ENCODE results near the gene CALCA.
"Not testable (repeated sequence)": the region's sequence is repeated elsewhere in the genome, so short reads cannot be mapped to it uniquely, and the experiment has no call there.

Gene CALCA

GRCh38 chr11:14971865-14972580, at the start of gene CALCA:
CALCA (minus strand) TSS chr11:14972351; CDS start chr11:14971192, 1,159 bp downstream.
- Histone ChIP-seq H3K27ac (ENCODE audit: low read depth, low read length) (no peak within 1 kb of the TSS), H3K4me1 (ENCODE audit: insufficient read depth, low read length) (peaks cover 29% of the 10 kb centered on the region), H3K36me3 (ENCODE audit: insufficient read depth, low read length) (no peaks in the 10 kb centered on the region), H3K9me3 (ENCODE audit: low read length) (no peaks in the 10 kb centered on the region), H3K9ac (ENCODE audit: low read length) (no peak within 1 kb of the TSS), H3K4me3 (ENCODE audit: low read depth in 1 of 2, low read length in 2 of 2) (no peak within 1 kb of the TSS), H3K27me3 (ENCODE audit: control insufficient read depth in 1 of 2, insufficient read depth in 2 of 2, low read length in 2 of 2) (peaks cover 52 to 66% of the 10 kb centered on the region in 2 donors)

DNA sequence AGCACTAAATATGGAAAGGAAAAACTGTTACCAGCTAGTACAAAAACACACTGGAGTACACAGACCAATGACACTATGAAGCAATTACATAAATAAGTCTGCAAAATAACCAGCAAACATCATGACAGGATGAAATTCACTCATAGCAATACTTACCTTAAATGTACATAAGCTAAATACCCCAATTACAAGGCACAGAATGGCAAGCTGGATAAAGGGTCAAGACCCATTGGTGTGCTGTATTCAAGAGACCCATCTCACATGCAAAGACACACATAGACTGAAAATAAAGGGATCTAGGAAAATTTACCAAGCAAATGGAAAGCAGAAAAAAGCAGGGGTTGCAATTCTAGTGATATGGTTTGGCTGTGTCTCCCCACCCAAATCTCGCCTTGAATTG, 44.0 kb upstream of the CALCA start:
- Histone ChIP-seq H3K4me3 (ENCODE audit: low read depth in 1 of 2, low read length in 2 of 2) (no peak overlapping the region), H3K36me3 (ENCODE audit: insufficient read depth, low read length) (no peaks in the 10 kb centered on the region), H3K9ac (ENCODE audit: low read length) (no peak overlapping the region), H3K27ac (ENCODE audit: low read depth, low read length) (no peak overlapping the region), H3K4me1 (ENCODE audit: insufficient read depth, low read length) (no peaks in the 10 kb centered on the region), H3K9me3 (ENCODE audit: low read length) (no peaks in the 10 kb centered on the region), H3K27me3 (ENCODE audit: control insufficient read depth in 1 of 2, insufficient read depth in 2 of 2, low read length in 2 of 2) (no peaks in the 10 kb centered on the region)

DNA sequence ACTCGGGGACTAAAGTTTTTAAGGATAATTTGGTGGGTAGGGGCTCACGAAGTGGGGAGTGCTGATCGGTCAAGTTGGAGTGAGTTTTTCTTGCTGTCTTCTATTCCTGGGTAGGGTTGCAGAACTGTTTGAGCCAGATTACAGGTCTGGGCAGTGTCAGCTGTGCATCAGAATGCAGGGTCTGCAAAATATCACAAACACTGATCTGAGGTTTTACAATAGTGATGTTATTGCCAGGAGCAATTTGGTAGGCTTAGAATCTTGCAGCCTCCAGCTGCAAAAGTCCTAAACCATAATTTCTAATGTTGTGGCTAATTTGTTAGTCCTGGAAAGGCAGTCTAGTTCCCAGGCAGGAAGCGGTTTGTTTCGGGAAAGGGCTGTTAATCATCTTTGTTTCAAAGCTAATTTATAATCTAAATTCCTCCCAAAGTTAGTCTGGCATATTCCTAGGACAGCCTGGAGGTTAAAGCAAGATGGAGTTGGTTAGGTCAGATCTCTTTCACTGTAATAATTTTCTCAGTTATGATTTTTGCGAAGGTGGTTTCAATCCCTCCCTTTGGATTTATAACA, 39.7 kb upstream of the CALCA start:
- H3K4me3 ChIP-seq (ENCODE audit: low read depth in 1 of 2, low read length in 2 of 2) = no peak overlapping the region
- no peak overlapping the region for H3K27ac ChIP-seq (ENCODE audit: low read depth, low read length)
- H3K9ac ChIP-seq (ENCODE audit: low read length) = no peak overlapping the region
- no peaks in the 10 kb centered on the region for H3K4me1 ChIP-seq (ENCODE audit: insufficient read depth, low read length)
- H3K9me3 ChIP-seq (ENCODE audit: low read length) = no peaks in the 10 kb centered on the region
- no peaks in the 10 kb centered on the region for H3K27me3 ChIP-seq (ENCODE audit: control insufficient read depth in 1 of 2, insufficient read depth in 2 of 2, low read length in 2 of 2)
- no peaks in the 10 kb centered on the region for H3K36me3 ChIP-seq (ENCODE audit: insufficient read depth, low read length)

GRCh38 chr11:15010865-15011264, 38.7 kb upstream of the CALCA start:
- Histone ChIP-seq H3K27ac (ENCODE audit: low read depth, low read length) (no peak overlapping the region), H3K4me1 (ENCODE audit: insufficient read depth, low read length) (no peaks in the 10 kb centered on the region), H3K4me3 (ENCODE audit: low read depth in 1 of 2, low read length in 2 of 2) (no peak overlapping the region)

DNA sequence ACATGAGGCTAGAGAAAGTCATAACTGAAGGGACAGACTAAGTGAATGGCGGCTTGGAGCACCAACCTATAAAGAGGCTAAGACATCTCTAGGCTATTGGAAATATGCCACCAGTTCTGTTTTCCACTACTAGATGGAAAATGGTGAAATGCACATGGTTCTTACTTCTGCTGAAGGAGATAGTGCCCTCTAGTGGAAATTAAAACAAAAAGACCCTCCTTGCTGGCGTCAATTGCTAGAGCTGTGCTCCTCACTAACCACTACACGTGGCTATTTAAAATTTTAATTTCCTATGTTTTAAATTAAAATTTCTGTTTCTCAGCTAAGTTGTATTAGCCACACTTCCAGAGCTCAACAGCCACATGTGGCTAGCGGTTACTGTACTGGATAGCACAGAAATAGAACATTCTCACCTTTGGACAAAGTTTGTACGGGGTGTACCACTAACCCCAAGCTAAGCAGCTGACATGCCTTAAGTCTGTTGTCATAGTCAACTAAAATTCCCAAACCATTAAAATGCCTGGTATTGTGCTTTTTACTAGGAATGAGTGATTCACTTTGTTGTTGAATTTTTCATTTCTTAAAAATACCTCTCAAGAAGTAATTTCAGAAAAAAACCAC, 34.1 kb upstream of the CALCA start:
- Histone ChIP-seq H3K9me3 (ENCODE audit: low read length) (no peaks in the 10 kb centered on the region), H3K4me3 (ENCODE audit: low read depth in 1 of 2, low read length in 2 of 2) (no peak overlapping the region), H3K4me1 (ENCODE audit: insufficient read depth, low read length) (no peaks in the 10 kb centered on the region)

More at GRCh38 chr11:15010865-15011264, 38.7 kb upstream of the CALCA start:
- H3K9ac ChIP-seq (ENCODE audit: low read length) = no peak overlapping the region
- H3K9me3 ChIP-seq (ENCODE audit: low read length) = no peaks in the 10 kb centered on the region
- no peaks in the 10 kb centered on the region for H3K36me3 ChIP-seq (ENCODE audit: insufficient read depth, low read length)
- no peaks in the 10 kb centered on the region for H3K27me3 ChIP-seq (ENCODE audit: control insufficient read depth in 1 of 2, insufficient read depth in 2 of 2, low read length in 2 of 2)

GRCh38 chr11:14988133-14988532, 16.0 kb upstream of the CALCA start:
- not testable (repeated sequence) for H3K27ac ChIP-seq (ENCODE audit: low read depth, low read length); H3K9ac ChIP-seq (ENCODE audit: low read length); H3K4me3 ChIP-seq (ENCODE audit: low read depth in 1 of 2, low read length in 2 of 2); H3K9me3 ChIP-seq (ENCODE audit: low read length); H3K27me3 ChIP-seq (ENCODE audit: control insufficient read depth in 1 of 2, insufficient read depth in 2 of 2, low read length in 2 of 2); H3K4me1 ChIP-seq (ENCODE audit: insufficient read depth, low read length); H3K36me3 ChIP-seq (ENCODE audit: insufficient read depth, low read length)

More for the DNA sequence above, 34.1 kb upstream of the CALCA start:
- Histone ChIP-seq H3K27ac (ENCODE audit: low read depth, low read length) (no peak overlapping the region), H3K9ac (ENCODE audit: low read length) (no peak overlapping the region), H3K27me3 (ENCODE audit: control insufficient read depth in 1 of 2, insufficient read depth in 2 of 2, low read length in 2 of 2) (no peaks in the 10 kb centered on the region), H3K36me3 (ENCODE audit: insufficient read depth, low read length) (no peaks in the 10 kb centered on the region)

GRCh38 chr11:14981507-14981906, 9.4 kb upstream of the CALCA start:
- Histone ChIP-seq H3K4me3 (ENCODE audit: low read depth in 1 of 2, low read length in 2 of 2) (no peak overlapping the region), H3K4me1 (ENCODE audit: insufficient read depth, low read length) (no peaks in the 10 kb centered on the region), H3K27ac (ENCODE audit: low read depth, low read length) (no peak overlapping the region), H3K36me3 (ENCODE audit: insufficient read depth, low read length) (no peaks in the 10 kb centered on the region), H3K9ac (ENCODE audit: low read length) (no peak overlapping the region), H3K9me3 (ENCODE audit: low read length) (no peaks in the 10 kb centered on the region), H3K27me3 (ENCODE audit: control insufficient read depth in 1 of 2, insufficient read depth in 2 of 2, low read length in 2 of 2) (peaks cover 2 to 5% of the 10 kb centered on the region in 2 donors)

DNA sequence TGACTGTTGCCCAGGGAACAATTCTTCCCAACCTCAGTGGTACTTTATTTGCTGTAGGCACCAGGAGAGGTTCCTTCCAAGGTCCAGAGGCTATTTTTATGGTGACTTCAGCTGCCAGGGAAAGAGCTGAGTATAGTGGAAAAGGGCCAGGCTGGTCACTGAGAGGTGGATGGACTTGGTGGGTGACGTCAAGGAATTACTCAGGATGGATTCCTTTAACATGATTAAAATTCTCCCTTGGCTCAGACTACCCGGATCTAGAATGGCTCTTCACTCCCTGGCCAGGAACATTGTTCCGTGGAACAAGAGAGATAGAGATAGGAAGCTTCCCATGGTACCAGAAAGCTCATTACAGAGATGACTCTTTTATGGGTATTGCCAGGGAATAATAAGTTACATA, 8.7 kb upstream of the CALCA start:
- H3K9ac ChIP-seq (ENCODE audit: low read length) = no peak overlapping the region
- H3K27ac ChIP-seq (ENCODE audit: low read depth, low read length) = no peak overlapping the region
- no peaks in the 10 kb centered on the region for H3K36me3 ChIP-seq (ENCODE audit: insufficient read depth, low read length)
- peaks cover 8 to 10% of the 10 kb centered on the region in 2 donors for H3K27me3 ChIP-seq (ENCODE audit: control insufficient read depth in 1 of 2, insufficient read depth in 2 of 2, low read length in 2 of 2)
- H3K9me3 ChIP-seq (ENCODE audit: low read length) = no peaks in the 10 kb centered on the region
- H3K4me1 ChIP-seq (ENCODE audit: insufficient read depth, low read length) = no peaks in the 10 kb centered on the region
- no peak overlapping the region for H3K4me3 ChIP-seq (ENCODE audit: low read depth in 1 of 2, low read length in 2 of 2)

DNA sequence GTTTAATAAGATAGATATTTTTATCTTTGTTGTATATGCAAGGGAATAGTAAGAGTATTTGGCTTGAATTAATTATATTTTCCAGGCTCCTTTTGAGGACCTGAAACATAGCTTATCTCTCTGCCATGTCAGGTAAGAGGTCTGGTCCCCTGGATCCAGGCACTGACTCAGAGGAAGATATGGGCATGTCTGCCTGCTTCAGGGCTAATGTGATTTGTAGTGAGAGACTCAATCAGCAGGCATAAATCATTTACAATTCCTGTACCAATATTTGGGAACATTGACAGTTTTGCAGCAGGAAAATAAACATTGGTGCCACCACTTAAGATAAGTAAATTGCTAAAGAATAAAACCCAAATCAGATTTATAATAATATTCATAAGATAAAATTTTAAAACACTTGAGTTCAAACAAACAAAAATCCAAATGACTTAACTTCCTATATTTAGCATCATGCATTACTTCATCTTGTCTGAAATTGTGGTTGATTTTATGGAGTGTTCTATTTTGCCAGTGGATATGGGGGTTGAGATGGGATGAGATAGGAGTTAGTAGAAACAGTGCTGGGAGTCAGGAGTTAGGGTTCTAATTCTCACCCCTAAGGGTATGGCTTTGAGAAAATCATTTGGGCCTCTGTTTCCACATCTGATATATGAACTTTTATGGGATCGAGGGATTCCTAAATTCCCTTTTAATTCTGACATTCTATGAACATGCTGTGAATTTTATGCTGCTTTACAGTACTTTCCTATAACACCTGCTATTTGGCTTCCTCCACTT, 5.1 kb upstream of the CALCA start:
- no peak overlapping the region for H3K27ac ChIP-seq (ENCODE audit: low read depth, low read length)
- H3K9ac ChIP-seq (ENCODE audit: low read length) = no peak overlapping the region
- H3K4me1 ChIP-seq (ENCODE audit: insufficient read depth, low read length) = peaks cover 22% of the 10 kb centered on the region
- no peak overlapping the region for H3K4me3 ChIP-seq (ENCODE audit: low read depth in 1 of 2, low read length in 2 of 2)
- no peaks in the 10 kb centered on the region for H3K36me3 ChIP-seq (ENCODE audit: insufficient read depth, low read length)
- no peaks in the 10 kb centered on the region for H3K9me3 ChIP-seq (ENCODE audit: low read length)
- peaks cover 44 to 45% of the 10 kb centered on the region in 2 donors for H3K27me3 ChIP-seq (ENCODE audit: control insufficient read depth in 1 of 2, insufficient read depth in 2 of 2, low read length in 2 of 2)

- Histone ChIP-seq H3K4me1 (ENCODE audit: insufficient read depth, low read length) (peaks cover 29% of the 10 kb centered on the region), H3K9ac (ENCODE audit: low read length) (no peak overlapping the region), H3K9me3 (ENCODE audit: low read length) (no peaks in the 10 kb centered on the region), H3K27me3 (ENCODE audit: control insufficient read depth in 1 of 2, insufficient read depth in 2 of 2, low read length in 2 of 2) (peaks cover 57 to 59% of the 10 kb centered on the region in 2 donors), H3K4me3 (ENCODE audit: low read depth in 1 of 2, low read length in 2 of 2) (peak overlapping the region in 1 of 2 donors; percentile 55), H3K27ac (ENCODE audit: low read depth, low read length) (no peak overlapping the region), H3K36me3 (ENCODE audit: insufficient read depth, low read length) (no peaks in the 10 kb centered on the region)
These were observed 3.1 kb upstream of the CALCA start for GRCh38 chr11:14975252-14975587.

DNA sequence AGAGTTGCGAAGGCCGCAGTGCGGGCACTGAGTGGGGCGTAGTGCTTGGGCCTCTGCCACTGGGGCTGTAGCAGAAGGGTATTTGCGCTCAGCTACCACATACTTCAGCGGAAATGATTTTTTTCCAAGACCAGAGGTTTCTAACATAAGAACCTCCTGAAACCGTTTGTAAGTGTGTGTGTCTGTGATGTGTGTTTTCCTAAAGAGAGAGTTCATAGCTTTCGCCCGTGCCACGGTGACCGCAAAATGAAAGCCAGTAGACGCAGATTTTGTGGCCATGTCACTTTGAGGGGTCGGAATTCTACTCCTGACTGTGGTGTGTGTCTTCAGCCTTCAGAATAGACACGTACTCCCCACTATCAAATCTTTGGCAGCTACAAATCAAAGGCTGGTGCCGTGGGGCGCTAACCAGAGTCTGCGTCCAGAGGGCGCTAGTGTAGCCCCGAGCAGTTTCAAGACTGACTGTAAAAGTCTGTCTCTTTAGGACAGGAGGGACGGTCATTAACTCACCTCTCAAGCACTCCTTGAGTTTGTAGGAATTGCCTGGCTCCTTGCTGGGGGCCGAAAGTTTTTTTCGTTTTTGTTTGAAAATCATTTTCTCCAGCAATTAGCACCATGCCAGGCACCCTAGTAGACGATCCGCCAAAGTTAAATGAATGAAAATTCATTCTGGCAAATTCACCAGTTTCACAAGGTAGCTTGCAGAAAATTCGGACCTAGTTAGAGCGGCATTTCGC, 2.5 kb upstream of the CALCA start:
- peak overlapping the region in 1 of 2 donors; percentile 55 for H3K4me3 ChIP-seq (ENCODE audit: low read depth in 1 of 2, low read length in 2 of 2)
- no peaks in the 10 kb centered on the region for H3K9me3 ChIP-seq (ENCODE audit: low read length)
- H3K27me3 ChIP-seq (ENCODE audit: control insufficient read depth in 1 of 2, insufficient read depth in 2 of 2, low read length in 2 of 2) = peaks cover 57 to 64% of the 10 kb centered on the region in 2 donors
- no peak overlapping the region for H3K27ac ChIP-seq (ENCODE audit: low read depth, low read length)
- H3K4me1 ChIP-seq (ENCODE audit: insufficient read depth, low read length) = peaks cover 29% of the 10 kb centered on the region
- no peaks in the 10 kb centered on the region for H3K36me3 ChIP-seq (ENCODE audit: insufficient read depth, low read length)
- no peak overlapping the region for H3K9ac ChIP-seq (ENCODE audit: low read length)

Measured in muscle layer of colon (tissue), 2 donors.